HepG2 (cell line): ENCODE data around the gene IQCN. TPM values are rescaled to one million over a fixed set of nuclear protein-coding genes. Genes with fewer than 3 reads are reported as not detected.

ENCODE experiments used
- ATAC-seq: fragments of 200-7000 bp; cut with Tn5 transposase; 3 replicates; pipeline ENCODE4 v1.9.1; 2020; ENCODE audit warnings: mild to moderate bottlenecking, moderate library complexity
- BruUV-seq: library from RNA; stranded (reverse); fragments of 400-500 nt; replicated peaks from 2 replicates; lab custom pipeline; 2021; lab: Mats Ljungman, UMichigan
- CTCF ChIA-PET: fragments of 300-600 bp; formaldehyde crosslinking; extraction: SDS; loops from one replicate; lab custom pipeline; 2021; ENCODE audit warnings: low total read pairs, inconsistent platforms, low intra/inter-chr PET ratio; lab: Yijun Ruan, JAX
- POLR2A ChIA-PET: fragments of 350-600 bp; sonication (Branson Sonifier 250); formaldehyde crosslinking; loops from one replicate; lab custom pipeline; 2020; ENCODE audit warnings: antibody characterized with exemption, inconsistent platforms; lab: Yijun Ruan, JAX
- DNase-seq: peaks from one replicate; pipeline ENCODE4 v3.0.0-alpha.2; 2015; ENCODE audit warnings: low spot score
- FAIRE-seq: peaks from 3 replicates; lab custom pipeline; 2011; peaks lifted over from hg19 to GRCh38; lab: Jason Lieb, UNC
- H2AFZ ChIP-seq: one replicate; pipeline ENCODE4 v1.6.1; 2011; ENCODE audit warnings: low read length, inconsistent platforms
- H3K27ac ChIP-seq: fragments of 300-600 bp; 3 replicates; pipeline ENCODE4 v1.8.0; 2011; ENCODE audit warnings: mixed run types, mild to moderate bottlenecking, mixed read lengths, low read length, inconsistent platforms; ENCODE audit not compliant: insufficient read depth; ENCODE audit errors: extremely low read length
- H3K27me3 ChIP-seq, 2 experiments: fragments of 200-600 bp in 1 of 2; 2 replicates in 1 of 2; 3 replicates in 1 of 2; pipeline versions ENCODE4 v1.6.0 to v1.8.0; 2011; ENCODE audit warnings: low read length in 2 of 2, mild to moderate bottlenecking in 2 of 2, moderate library complexity in 2 of 2, inconsistent platforms in 1 of 2; ENCODE audit not compliant: insufficient read depth in 2 of 2, control insufficient read depth in 1 of 2
- H3K36me3 ChIP-seq, 2 experiments: fragments of 200-600 bp in 1 of 2; replicated peaks in 1 of 2; 2 replicates in 1 of 2; 3 replicates in 1 of 2; pipeline versions ENCODE4 v1.5.1 to v1.8.0; 2011; ENCODE audit warnings: low read length in 2 of 2, inconsistent platforms in 1 of 2; ENCODE audit not compliant: insufficient read depth in 2 of 2, control insufficient read depth in 1 of 2
- H3K4me1 ChIP-seq: 2 replicates; pipeline ENCODE4 v1.5.1; 2012; ENCODE audit warnings: low read length, inconsistent platforms; ENCODE audit not compliant: insufficient read depth
- H3K4me2 ChIP-seq: 2 replicates; pipeline ENCODE4 v1.6.0; 2011; ENCODE audit warnings: low read depth, low read length, inconsistent platforms
- H3K4me3 ChIP-seq, 3 experiments: fragments of 200-600 bp in 1 of 3; sonication (generic), shearing (Covaris generic) in 1 of 3; replicated peaks in 1 of 3; 2 replicates each; pipeline ENCODE4 v1.5.1; 2011 to 2016; ENCODE audit warnings: low read length in 3 of 3, inconsistent platforms in 2 of 3, low read depth in 2 of 3, mild to moderate bottlenecking in 2 of 3, control low read depth in 1 of 3, mixed read lengths in 1 of 3; ENCODE audit not compliant: insufficient read depth in 1 of 3
- H3K79me2 ChIP-seq: one replicate; pipeline ENCODE4 v1.6.1; 2011; ENCODE audit warnings: low read length, inconsistent platforms; ENCODE audit not compliant: insufficient read depth
- H3K9ac ChIP-seq: 2 replicates; pipeline ENCODE4 v1.6.0; 2011; ENCODE audit warnings: mild to moderate bottlenecking, low read depth, low read length, inconsistent platforms; ENCODE audit not compliant: insufficient read depth
- H3K9me3 ChIP-seq: 2 replicates; pipeline ENCODE4 v1.5.1; 2012; ENCODE audit warnings: mild to moderate bottlenecking, low read length
- H4K20me1 ChIP-seq: 2 replicates; pipeline ENCODE4 v1.6.0; 2011; ENCODE audit warnings: inconsistent platforms, mild to moderate bottlenecking, low read length, moderate library complexity; ENCODE audit not compliant: insufficient read depth
- HNRNPL ChIP-seq: fragments of 200-400 bp; formaldehyde crosslinking; IDR thresholded peaks from 2 replicates; pipeline ENCODE4 v1.6.1; 2017; ENCODE audit warnings: mild to moderate bottlenecking, low read depth, low read length
- KDM3A ChIP-seq: IDR thresholded peaks from 2 replicates; pipeline ENCODE4 v1.6.1; 2018; ENCODE audit warnings: low read depth, missing compliant biosample characterization
- KMT2A ChIP-seq: sonication (generic); formaldehyde crosslinking; IDR thresholded peaks from 2 replicates; pipeline ENCODE4 v1.4.0; 2020; ENCODE audit warnings: missing genetic modification reagents
- MIER2 ChIP-seq: IDR thresholded peaks from 2 replicates; pipeline ENCODE4 v1.6.1; 2016; ENCODE audit warnings: missing biosample characterization, missing genetic modification reagents
- PCBP2 ChIP-seq: fragments of 200-400 bp; formaldehyde crosslinking; optimal IDR thresholded peaks from 2 replicates; pipeline ENCODE3; 2018; ENCODE audit warnings: low read length, low read depth; ENCODE audit not compliant: poor library complexity, severe bottlenecking
- POLR2AphosphoS5 ChIP-seq: IDR thresholded peaks from 2 replicates; pipeline ENCODE4 v1.6.1; 2012; ENCODE audit warnings: low read depth, low read length
- PRMT3 ChIP-seq: sonication (generic); formaldehyde crosslinking; IDR thresholded peaks from 2 replicates; pipeline ENCODE4 v1.8.1; 2022; ENCODE audit warnings: low read depth, mild to moderate bottlenecking, moderate library complexity, missing genetic modification reagents, borderline replicate concordance
- SMAD1 ChIP-seq: sonication (generic); formaldehyde crosslinking; IDR thresholded peaks from 2 replicates; pipeline ENCODE4 v1.4.0; 2020; ENCODE audit warnings: missing genetic modification reagents, low read depth, mild to moderate bottlenecking, borderline replicate concordance
- TBL1XR1 ChIP-seq: fragments of 150-350 bp; IDR thresholded peaks from 2 replicates; pipeline ENCODE4 v1.6.1; 2014; ENCODE audit warnings: borderline replicate concordance, low read length; ENCODE audit not compliant: partially characterized antibody
- U2AF2 ChIP-seq: fragments of 200-400 bp; formaldehyde crosslinking; IDR thresholded peaks from 2 replicates; pipeline ENCODE4 v1.6.1; 2017; ENCODE audit warnings: low read depth, mild to moderate bottlenecking, low read length
- ZBTB39 ChIP-seq: sonication (generic); formaldehyde crosslinking; IDR thresholded peaks from 2 replicates; pipeline ENCODE4 v1.5.0; 2020; ENCODE audit warnings: missing genetic modification reagents
- ZNF230 ChIP-seq: sonication (generic); formaldehyde crosslinking; IDR thresholded peaks from 2 replicates; pipeline ENCODE4 v1.4.0; 2020; ENCODE audit warnings: mild to moderate bottlenecking, missing genetic modification reagents
- ZNF24 ChIP-seq: fragments of 450-650 bp; IDR thresholded peaks from 2 replicates; pipeline ENCODE4 v1.6.1; 2017; ENCODE audit warnings: antibody characterized with exemption, mild to moderate bottlenecking
- ZNF30 ChIP-seq: sonication (generic); formaldehyde crosslinking; IDR thresholded peaks from 2 replicates; pipeline ENCODE4 v1.5.0; 2020; ENCODE audit warnings: mild to moderate bottlenecking, missing genetic modification reagents
- ZNF800 ChIP-seq: sonication (generic); formaldehyde crosslinking; IDR thresholded peaks from 2 replicates; pipeline ENCODE4 v1.4.0; 2020; ENCODE audit warnings: missing genetic modification reagents
- WGBS: methylation state at CpG from one replicate; pipeline ENCODE4 v1.1.6; 2017; ENCODE audit warnings: low lambda C conversion rate; 5-methylcytosine and 5-hydroxymethylcytosine counted together
- in situ Hi-C: cut with HindIII; loops from 2 replicates; pipeline ENCODE4 v1.10.0; 2017; ENCODE audit warnings: low pct_unique_long_range_greater_than_20kb; ENCODE audit not compliant: extremely low pct_ligation_motif_present
- intact Hi-C: fragments of 100-400 bp; cut with micrococcal nuclease; formaldehyde crosslinking; loops from one replicate; pipeline ENCODE4 v1.10.0; 2022; ENCODE audit not compliant: unreplicated experiment
- polyA plus RNA-seq, 8 experiments: library from polyadenylated mRNA; depleted of rRNA in 3 of 8; stranded (reverse) in 7 of 8; unstranded in 1 of 8; fragments of >200 nt; fragmentation: Illumina TruSeq in 4 of 8; extraction: Trizol in 4 of 8; gene quantifications; 2 replicates each; pipeline versions ENCODE4 v1.2.1 to v1.2.3, GENCODE V29; 2011 to 2016; ENCODE audit warnings: low read depth in 4 of 8, missing spikeins in 1 of 8, mixed read lengths in 1 of 8; ENCODE audit not compliant: insufficient read depth in 1 of 8
- total RNA-seq, 5 experiments: library from RNA; depleted of rRNA; stranded (reverse); fragments of >200 nt; fragmentation: Illumina TruSeq; extraction: Trizol; gene quantifications; 2 replicates each; pipeline ENCODE4 v1.2.3, GENCODE V29; 2016; ENCODE audit warnings: low read depth in 1 of 5

The IQCN gene
- total and polyA plus RNA-seq, 2 of the 13 experiments (the other 11 are each of a cell fraction or from before 2014, with no cell fraction given), result 0.04 to 0.18 TPM

- no TSS peak for BruUV-seq
- no peak overlapping the region for H2AFZ ChIP-seq
- in situ Hi-C loops, result loop anchor here (5.0 to 10.0 kb wide), 2 partner anchors 47 to 140 kb away; partner anchors contain the start of genes LSM4 and SSBP4
- H3K79me2 ChIP-seq, result peaks cover 17% of the 10 kb centered on the region
- H3K9me3 ChIP-seq, result no peaks in the 10 kb centered on the region
- FAIRE-seq (peak; percentile 18), ATAC-seq (peak; percentile 84), DNase-seq (peak; percentile 82)
- peak overlapping the region; percentile 78 for H3K4me2 ChIP-seq
- intact Hi-C loops, result loop anchor here (5.0 kb wide), 1 partner anchor 137 kb away; no protein-coding TSS in a partner anchor
- H3K4me1 ChIP-seq, result peaks cover 66% of the 10 kb centered on the region
- WGBS, result 14% methylated on average over 5 of the region's 13 CpGs
- H3K4me3 ChIP-seq, result peak overlapping the region in 2 of 3 experiments; percentile 23 to 50; a peak in 3 of 6 replicates
- peaks cover 2 to 10% of the 10 kb centered on the region in 2 experiments; a peak in 4 of 5 replicates for H3K36me3 ChIP-seq
- CTCF ChIA-PET, result interaction anchor here (0.7 kb wide), 1 partner anchor 61 kb away, joined by 3 read pairs; no protein-coding TSS in a partner anchor
- POLR2A ChIA-PET, result interaction anchor here (0.8 to 3.3 kb wide), 16 partner anchors 13 to 114 kb away, joined by 3 to 23 read pairs (median 6); partner anchors contain the start of genes GDF15 and LSM4
- H3K27me3 ChIP-seq, result no peaks in the 10 kb centered on the region
- peaks cover 33% of the 10 kb centered on the region for H4K20me1 ChIP-seq
- peak overlapping the region; percentile 34; the same call in 1 of the 2 replicates for H3K9ac ChIP-seq
- peak overlapping the region; percentile 73 for H3K27ac ChIP-seq
- TF ChIP-seq ZBTB39 (CRISPR knock-in tag), result no peak
- no peak for TF ChIP-seq TBL1XR1
- TF ChIP-seq ZNF24, result no peak
- no peak; the same call in 1 of the 2 replicates for TF ChIP-seq KMT2A (CRISPR knock-in tag)
- no peak for TF ChIP-seq PCBP2
- no peak for TF ChIP-seq KDM3A (CRISPR knock-in tag)
- no peak for TF ChIP-seq SMAD1 (CRISPR knock-in tag)
- TF ChIP-seq ZNF30 (CRISPR knock-in tag), result no peak
- peak; percentile 47 for TF ChIP-seq POLR2AphosphoS5
- TF ChIP-seq ZNF800 (CRISPR knock-in tag), result peak; percentile 36; the same call in 1 of the 2 replicates
- TF ChIP-seq HNRNPL, result peak; percentile 68; the same call in 1 of the 2 replicates
- no peak for TF ChIP-seq U2AF2
- TF ChIP-seq ZNF230 (CRISPR knock-in tag), result no peak
- no peak for TF ChIP-seq MIER2 (CRISPR knock-in tag)
- no peak for TF ChIP-seq PRMT3 (CRISPR knock-in tag)
Observed at GRCh38 chr19:18274781-18275356, 617 bp upstream of the IQCN start.
